ENCODE data around the gene BRI3BP.

The BRI3BP gene

DNA sequence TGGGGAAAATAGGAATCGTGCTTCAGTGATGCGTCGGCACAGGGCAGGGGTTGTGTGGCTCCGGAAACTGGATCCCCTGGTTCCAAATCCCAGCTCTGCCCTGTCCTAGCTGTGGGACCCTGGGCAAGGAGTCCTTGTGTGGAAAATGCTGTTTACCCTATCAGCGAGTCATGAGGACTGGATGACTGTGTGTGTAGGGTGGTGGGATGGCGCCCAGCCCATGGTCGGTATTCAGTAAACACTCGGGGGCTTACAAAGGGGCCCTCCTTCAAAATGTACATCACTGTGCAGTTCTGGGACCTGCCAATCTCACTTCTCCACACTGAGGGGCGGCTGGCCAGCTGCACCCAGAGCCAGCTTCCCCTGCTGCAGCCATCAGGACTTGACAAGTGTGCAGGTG is 24.4 kb downstream of the BRI3BP start:
- DNase-seq (ENCODE audit: low read depth in 1 of 2, low spot score in 1 of 2), result no peak
- H3K4me3 ChIP-seq (replicated peaks; ENCODE audit: insufficient read depth, low read length), result no peak overlapping the region
- TF ChIP-seq POLR2AphosphoS5 (IDR thresholded peaks at IDR 0.05; ENCODE audit: low read depth), result no peak
- TF ChIP-seq GABPA (IDR thresholded peaks at IDR 0.05; ENCODE audit: low read depth), result no peak
- TF ChIP-seq SPI1 (IDR thresholded peaks at IDR 0.05; ENCODE audit: borderline replicate concordance, low read depth), result no peak
- TF ChIP-seq, protein P1, sequence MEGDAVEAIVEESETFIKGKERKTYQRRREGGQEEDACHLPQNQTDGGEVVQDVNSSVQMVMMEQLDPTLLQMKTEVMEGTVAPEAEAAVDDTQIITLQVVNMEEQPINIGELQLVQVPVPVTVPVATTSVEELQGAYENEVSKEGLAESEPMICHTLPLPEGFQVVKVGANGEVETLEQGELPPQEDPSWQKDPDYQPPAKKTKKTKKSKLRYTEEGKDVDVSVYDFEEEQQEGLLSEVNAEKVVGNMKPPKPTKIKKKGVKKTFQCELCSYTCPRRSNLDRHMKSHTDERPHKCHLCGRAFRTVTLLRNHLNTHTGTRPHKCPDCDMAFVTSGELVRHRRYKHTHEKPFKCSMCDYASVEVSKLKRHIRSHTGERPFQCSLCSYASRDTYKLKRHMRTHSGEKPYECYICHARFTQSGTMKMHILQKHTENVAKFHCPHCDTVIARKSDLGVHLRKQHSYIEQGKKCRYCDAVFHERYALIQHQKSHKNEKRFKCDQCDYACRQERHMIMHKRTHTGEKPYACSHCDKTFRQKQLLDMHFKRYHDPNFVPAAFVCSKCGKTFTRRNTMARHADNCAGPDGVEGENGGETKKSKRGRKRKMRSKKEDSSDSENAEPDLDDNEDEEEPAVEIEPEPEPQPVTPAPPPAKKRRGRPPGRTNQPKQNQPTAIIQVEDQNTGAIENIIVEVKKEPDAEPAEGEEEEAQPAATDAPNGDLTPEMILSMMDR (IDR thresholded peaks at IDR 0.05; ENCODE audit: insufficient read depth, low read length), result no peak
- TF ChIP-seq, protein P2, sequence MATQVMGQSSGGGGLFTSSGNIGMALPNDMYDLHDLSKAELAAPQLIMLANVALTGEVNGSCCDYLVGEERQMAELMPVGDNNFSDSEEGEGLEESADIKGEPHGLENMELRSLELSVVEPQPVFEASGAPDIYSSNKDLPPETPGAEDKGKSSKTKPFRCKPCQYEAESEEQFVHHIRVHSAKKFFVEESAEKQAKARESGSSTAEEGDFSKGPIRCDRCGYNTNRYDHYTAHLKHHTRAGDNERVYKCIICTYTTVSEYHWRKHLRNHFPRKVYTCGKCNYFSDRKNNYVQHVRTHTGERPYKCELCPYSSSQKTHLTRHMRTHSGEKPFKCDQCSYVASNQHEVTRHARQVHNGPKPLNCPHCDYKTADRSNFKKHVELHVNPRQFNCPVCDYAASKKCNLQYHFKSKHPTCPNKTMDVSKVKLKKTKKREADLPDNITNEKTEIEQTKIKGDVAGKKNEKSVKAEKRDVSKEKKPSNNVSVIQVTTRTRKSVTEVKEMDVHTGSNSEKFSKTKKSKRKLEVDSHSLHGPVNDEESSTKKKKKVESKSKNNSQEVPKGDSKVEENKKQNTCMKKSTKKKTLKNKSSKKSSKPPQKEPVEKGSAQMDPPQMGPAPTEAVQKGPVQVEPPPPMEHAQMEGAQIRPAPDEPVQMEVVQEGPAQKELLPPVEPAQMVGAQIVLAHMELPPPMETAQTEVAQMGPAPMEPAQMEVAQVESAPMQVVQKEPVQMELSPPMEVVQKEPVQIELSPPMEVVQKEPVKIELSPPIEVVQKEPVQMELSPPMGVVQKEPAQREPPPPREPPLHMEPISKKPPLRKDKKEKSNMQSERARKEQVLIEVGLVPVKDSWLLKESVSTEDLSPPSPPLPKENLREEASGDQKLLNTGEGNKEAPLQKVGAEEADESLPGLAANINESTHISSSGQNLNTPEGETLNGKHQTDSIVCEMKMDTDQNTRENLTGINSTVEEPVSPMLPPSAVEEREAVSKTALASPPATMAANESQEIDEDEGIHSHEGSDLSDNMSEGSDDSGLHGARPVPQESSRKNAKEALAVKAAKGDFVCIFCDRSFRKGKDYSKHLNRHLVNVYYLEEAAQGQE (IDR thresholded peaks at IDR 0.05; ENCODE audit: insufficient replicate concordance, low read depth), result no peak
- H3K27ac ChIP-seq (replicated peaks), result no peak overlapping the region
- H3K27me3 ChIP-seq (ENCODE audit: insufficient read depth, poor library complexity, severe bottlenecking), result no peaks in the 10 kb centered on the region

DNA sequence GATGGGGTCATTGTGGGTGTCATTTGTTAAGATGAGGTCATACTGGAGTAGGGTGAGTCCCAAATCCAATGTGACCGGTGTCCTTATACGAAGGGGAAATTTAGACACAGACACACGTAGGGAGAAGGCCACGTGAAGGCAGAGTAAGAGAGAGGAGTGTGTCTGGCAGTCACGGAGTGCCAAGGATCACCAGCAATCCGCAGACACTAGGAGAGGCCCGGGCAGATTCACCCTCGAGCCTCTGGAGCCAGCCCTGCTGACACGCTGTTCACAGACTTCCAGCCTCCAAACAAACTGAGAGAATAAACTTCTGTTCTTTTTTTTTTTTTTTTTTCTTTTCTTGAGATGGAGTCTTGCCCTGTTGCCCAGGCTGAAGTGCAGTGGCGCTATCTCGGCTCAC is 24.9 kb downstream of the BRI3BP start:
- Histone ChIP-seq H3K27ac (replicated peaks) (no peak overlapping the region), H3K27me3 (ENCODE audit: insufficient read depth, poor library complexity, severe bottlenecking) (no peaks in the 10 kb centered on the region), H3K4me3 (replicated peaks; ENCODE audit: insufficient read depth, low read length) (no peak overlapping the region)
- DNase-seq (ENCODE audit: low read depth in 1 of 2, low spot score in 1 of 2), result no peak
- TF ChIP-seq, protein P1 (IDR thresholded peaks at IDR 0.05; ENCODE audit: insufficient read depth, low read length), result no peak
- TF ChIP-seq, protein P2 (IDR thresholded peaks at IDR 0.05; ENCODE audit: insufficient replicate concordance, low read depth), result no peak
- no peak for TF ChIP-seq POLR2AphosphoS5 (IDR thresholded peaks at IDR 0.05; ENCODE audit: low read depth)

DNA sequence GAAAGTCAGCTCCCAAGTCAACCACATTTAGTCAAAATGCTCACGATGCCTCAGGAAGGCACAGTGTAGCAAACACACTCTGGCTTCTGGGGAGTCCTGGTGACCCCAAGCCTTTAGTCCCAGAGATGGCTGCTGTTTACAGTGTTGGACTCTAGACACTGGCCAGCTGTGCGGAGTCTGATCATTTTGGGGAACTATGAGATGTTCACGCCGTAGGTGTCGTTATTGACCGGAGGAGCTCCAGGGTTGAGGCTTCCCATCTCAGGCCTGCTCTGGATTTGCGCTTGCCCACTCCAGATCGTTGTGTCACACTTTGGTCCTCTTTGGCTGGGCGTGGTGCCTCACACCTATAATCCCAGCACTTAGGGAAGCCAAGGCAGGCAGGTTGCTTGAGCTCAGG is 27.7 kb downstream of the BRI3BP start:
- Histone ChIP-seq H3K27ac (replicated peaks) (no peak overlapping the region), H3K4me3 (replicated peaks; ENCODE audit: insufficient read depth, low read length) (no peak overlapping the region), H3K27me3 (ENCODE audit: insufficient read depth, poor library complexity, severe bottlenecking) (no peaks in the 10 kb centered on the region)
- TF ChIP-seq, protein P2 (IDR thresholded peaks at IDR 0.05; ENCODE audit: insufficient replicate concordance, low read depth), result no peak
- TF ChIP-seq POLR2AphosphoS5 (IDR thresholded peaks at IDR 0.05; ENCODE audit: low read depth), result peak; percentile 15; the same call in 1 of the 2 replicates
- DNase-seq (ENCODE audit: low read depth in 1 of 2, low spot score in 1 of 2), result no peak

DNA sequence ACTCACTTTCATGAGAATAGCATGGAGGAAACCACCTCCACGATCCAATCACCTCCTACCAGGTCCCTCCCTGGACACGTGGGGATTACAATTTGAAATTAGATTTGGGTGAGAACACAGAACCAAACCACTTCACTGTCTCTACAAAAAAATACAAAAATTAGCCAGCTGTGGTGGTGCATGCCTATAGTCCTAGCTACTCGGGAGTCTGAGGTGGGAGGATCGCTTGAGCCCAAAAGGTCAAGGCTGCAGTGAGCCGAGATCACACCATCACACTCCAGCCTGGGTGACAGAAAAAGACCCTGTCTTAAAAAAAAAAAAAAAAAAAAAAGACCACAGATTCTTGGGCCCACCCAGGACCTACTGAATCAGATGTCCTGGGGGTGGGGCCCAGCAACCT is 28.3 kb downstream of the BRI3BP start:
- no peak for DNase-seq (ENCODE audit: low read depth in 1 of 2, low spot score in 1 of 2)
- no peak overlapping the region for H3K27ac ChIP-seq (replicated peaks)
- TF ChIP-seq, protein P2 (IDR thresholded peaks at IDR 0.05; ENCODE audit: insufficient replicate concordance, low read depth), result no peak
- TF ChIP-seq GABPA (IDR thresholded peaks at IDR 0.05; ENCODE audit: low read depth) (no peak), SPI1 (IDR thresholded peaks at IDR 0.05; ENCODE audit: borderline replicate concordance, low read depth) (no peak), POLR2AphosphoS5 (IDR thresholded peaks at IDR 0.05; ENCODE audit: low read depth) (no peak)
- TF ChIP-seq, protein P1 (IDR thresholded peaks at IDR 0.05; ENCODE audit: insufficient read depth, low read length), result no peak
- H3K27me3 ChIP-seq (ENCODE audit: insufficient read depth, poor library complexity, severe bottlenecking), result no peaks in the 10 kb centered on the region
- no peak overlapping the region for H3K4me3 ChIP-seq (replicated peaks; ENCODE audit: insufficient read depth, low read length)

Data from HL-60 (cell line).